Endodermal cell (in vitro differentiated cells): ENCODE results near the gene DAP. TPM values are rescaled to one million over a fixed set of nuclear protein-coding genes. Genes with fewer than 3 reads are reported as not detected.

ENCODE experiments used
- DNase-seq: peaks from one replicate; pipeline ENCODE4 v3.0.0-alpha.2; 2017
- H3K27ac ChIP-seq: 2 replicates; pipeline ENCODE4 v1.5.1; 2013; ENCODE audit warnings: mild to moderate bottlenecking, low read depth, low read length, moderate library complexity
- H3K27me3 ChIP-seq: 2 replicates; pipeline ENCODE4 v1.6.1; 2013; ENCODE audit warnings: mild to moderate bottlenecking, low read length, moderate library complexity; ENCODE audit not compliant: insufficient read depth, control insufficient read depth, poor library complexity, severe bottlenecking
- H3K36me3 ChIP-seq: 2 replicates; pipeline ENCODE4 v1.7.0; 2013; ENCODE audit warnings: mild to moderate bottlenecking, low read length, moderate library complexity; ENCODE audit not compliant: control insufficient read depth, insufficient read depth
- H3K4me1 ChIP-seq: one replicate; pipeline ENCODE4 v1.7.0; 2013; ENCODE audit warnings: low read length; ENCODE audit not compliant: control insufficient read depth, insufficient read depth
- H3K4me3 ChIP-seq: 2 replicates; pipeline ENCODE4 v1.5.1; 2013; ENCODE audit warnings: mild to moderate bottlenecking, low read length, moderate library complexity
- H3K9ac ChIP-seq: 2 replicates; pipeline ENCODE4 v1.6.1; 2013; ENCODE audit warnings: mild to moderate bottlenecking, low read length, moderate library complexity; ENCODE audit not compliant: poor library complexity, severe bottlenecking; ENCODE audit errors: extremely low read depth
- H3K9me3 ChIP-seq: 2 replicates; pipeline ENCODE4 v1.6.1; 2013; ENCODE audit warnings: mild to moderate bottlenecking, low read length, moderate library complexity; ENCODE audit not compliant: control insufficient read depth
- H3K27ac Mint-ChIP-seq: 2 replicates; pipeline ENCODE4 v1.8.0; 2020; ENCODE audit warnings: mixed read lengths
- H3K27me3 Mint-ChIP-seq: 2 replicates; pipeline ENCODE4 v1.8.0; 2021; ENCODE audit warnings: mild to moderate bottlenecking, mixed read lengths; ENCODE audit not compliant: insufficient read depth
- H3K36me3 Mint-ChIP-seq: 2 replicates; pipeline ENCODE4 v1.8.0; 2020; ENCODE audit warnings: low read depth, mixed read lengths
- H3K4me1 Mint-ChIP-seq: 2 replicates; pipeline ENCODE4 v1.8.0; 2020; ENCODE audit warnings: mixed read lengths
- H3K4me3 Mint-ChIP-seq: 2 replicates; pipeline ENCODE4 v1.8.0; 2020; ENCODE audit warnings: mild to moderate bottlenecking, moderate library complexity, mixed read lengths
- H3K9me3 Mint-ChIP-seq: 2 replicates; pipeline ENCODE4 v1.8.0; 2020; ENCODE audit warnings: mild to moderate bottlenecking, mixed read lengths
- CTCF ChIP-seq: fragments of 200-600 bp; sonication (generic); conservative IDR thresholded peaks from 2 replicates; pipeline ENCODE4 v1.5.0; 2021; ENCODE audit warnings: antibody characterized with exemption, mild to moderate bottlenecking
- WGBS, 2 experiments: methylation state at CpG; one replicate each; pipeline versions ENCODE4 v1.1.5 to v1.1.7; 2013; ENCODE audit warnings: missing lambda C conversion rate in 2 of 2, mixed read lengths in 1 of 2; ENCODE audit not compliant: insufficient coverage in 1 of 2, insufficient read length in 1 of 2; 5-methylcytosine and 5-hydroxymethylcytosine counted together
- total RNA-seq, 2 donors: library from RNA; stranded (reverse); fragmentation: NEBNext Ultra II Directional in 1 of 2; extraction: Animal tissue kit (Norgen Biotek cat#: 25700) in 1 of 2; gene quantifications; 2 replicates in 1 of 2; 3 replicates in 1 of 2; pipeline ENCODE4 v1.2.1, GENCODE V29; 2021

The DAP gene
- total RNA-seq, 2 donors from 2014 or later: 77.7 to 106 TPM

GRCh38 chr5:10750909-10751308, 10.1 kb downstream of the DAP start:
- TF ChIP-seq CTCF: no peak
- peaks cover 62% of the 10 kb centered on the region for H3K36me3 Mint-ChIP-seq
- H3K27me3 Mint-ChIP-seq: no peaks in the 10 kb centered on the region
- H3K9me3 Mint-ChIP-seq: no peaks in the 10 kb centered on the region
- 83 to 90% methylated on average over 3 of the region's 3 CpGs for WGBS, 2 experiments
- Histone ChIP-seq H3K4me3 (no peak overlapping the region), H3K27me3 (no peaks in the 10 kb centered on the region), H3K27ac (no peak overlapping the region), H3K36me3 (peaks cover 38% of the 10 kb centered on the region), H3K4me1 (peaks cover under 1% of the 10 kb centered on the region), H3K9me3 (peaks cover 5% of the 10 kb centered on the region), H3K9ac (no peak overlapping the region)
- DNase-seq: no peak
- H3K27ac Mint-ChIP-seq: no peak overlapping the region
- H3K4me1 Mint-ChIP-seq: peaks cover 5% of the 10 kb centered on the region
- no peak overlapping the region for H3K4me3 Mint-ChIP-seq

- Mint-ChIP-seq H3K4me3 (no peak overlapping the region), H3K27me3 (no peaks in the 10 kb centered on the region), H3K27ac (peak overlapping the region; percentile 10), H3K36me3 (peaks cover 69% of the 10 kb centered on the region), H3K9me3 (peaks cover 4% of the 10 kb centered on the region), H3K4me1 (peaks cover 9% of the 10 kb centered on the region)
- Histone ChIP-seq H3K36me3 (peaks cover 62% of the 10 kb centered on the region), H3K9ac (no peak overlapping the region), H3K4me1 (peaks cover 3% of the 10 kb centered on the region), H3K27me3 (no peaks in the 10 kb centered on the region), H3K27ac (no peak overlapping the region), H3K4me3 (no peak overlapping the region), H3K9me3 (peaks cover 3% of the 10 kb centered on the region)
- 89 to 91% methylated on average over 4 to 9 of the region's 9 CpGs for WGBS, 2 experiments
- no peak for DNase-seq
- no peak for TF ChIP-seq CTCF
Observed at GRCh38 chr5:10747678-10748622, 13.1 kb downstream of the DAP start.

GRCh38 chr5:10746711-10747110, 14.3 kb downstream of the DAP start:
- H3K27ac Mint-ChIP-seq: no peak overlapping the region
- H3K36me3 Mint-ChIP-seq: peaks cover 72% of the 10 kb centered on the region
- no peaks in the 10 kb centered on the region for H3K27me3 Mint-ChIP-seq
- no peaks in the 10 kb centered on the region for H3K27me3 ChIP-seq
- peaks cover 13% of the 10 kb centered on the region for H3K9me3 ChIP-seq
- H3K4me3 ChIP-seq: no peak overlapping the region
- peaks cover 3% of the 10 kb centered on the region for H3K4me1 ChIP-seq
- peaks cover 67% of the 10 kb centered on the region for H3K36me3 ChIP-seq
- no peak for DNase-seq
- H3K4me1 Mint-ChIP-seq: peaks cover 9% of the 10 kb centered on the region
- H3K9me3 Mint-ChIP-seq: peaks cover 10% of the 10 kb centered on the region
- no peak overlapping the region for H3K4me3 Mint-ChIP-seq
- no peak overlapping the region for H3K9ac ChIP-seq
- no peak for TF ChIP-seq CTCF
- no peak overlapping the region for H3K27ac ChIP-seq
- WGBS, 2 experiments: 94 to 98% methylated on average over 4 to 6 of the region's 6 CpGs
